CD4-positive, alpha-beta T cell treated with Interleukin-17A for 1 hour (primary cell): ENCODE data around the gene NOLC1.
A peak's percentile ranks its signal among the peaks of the same experiment; 100 is the strongest.

Source experiments
- DNase-seq: peaks from one replicate; pipeline ENCODE4 v3.0.0-alpha.2; 2020

The NOLC1 gene

DNA sequence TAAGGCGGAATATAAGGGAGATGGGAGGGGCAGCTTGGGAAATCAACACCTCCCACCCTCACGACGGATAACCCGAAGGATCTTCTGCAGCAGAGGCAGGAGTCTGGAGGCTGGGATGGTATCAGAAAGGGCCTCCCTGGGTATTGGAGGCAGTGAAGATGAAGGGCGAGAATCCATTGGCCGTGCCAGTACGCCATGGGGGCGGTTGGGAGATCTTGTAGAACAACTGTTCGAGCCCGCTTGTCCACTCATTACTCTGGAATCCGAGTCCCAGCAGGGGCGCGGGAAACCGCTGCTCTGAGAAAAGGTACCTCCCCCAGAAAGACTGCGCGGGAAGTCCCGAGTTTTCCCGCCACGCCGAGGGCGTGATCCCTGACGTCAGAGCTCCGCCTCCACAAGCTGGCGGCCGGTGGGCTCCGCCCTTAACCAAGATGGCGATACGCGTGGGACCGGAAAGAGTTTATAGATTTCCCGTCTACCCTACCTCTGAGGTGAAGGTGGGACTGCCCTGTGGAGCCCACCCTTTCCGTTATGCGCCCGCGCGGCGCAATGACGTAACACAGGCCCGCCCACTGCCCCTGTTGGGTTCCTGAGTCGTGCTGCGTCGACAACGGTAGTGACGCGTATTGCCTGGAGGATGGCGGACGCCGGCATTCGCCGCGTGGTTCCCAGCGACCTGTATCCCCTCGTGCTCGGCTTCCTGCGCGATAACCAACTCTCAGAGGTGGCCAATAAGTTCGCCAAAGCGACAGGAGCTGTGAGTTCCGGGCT is at the start of gene NOLC1:
Gene NOLC1, plus strand, starts transcription at position 616 of the 771 bp plus-strand sequence. Its CDS starts 22 bp downstream, at position 638.
- peak; percentile 100 for DNase-seq

DNA sequence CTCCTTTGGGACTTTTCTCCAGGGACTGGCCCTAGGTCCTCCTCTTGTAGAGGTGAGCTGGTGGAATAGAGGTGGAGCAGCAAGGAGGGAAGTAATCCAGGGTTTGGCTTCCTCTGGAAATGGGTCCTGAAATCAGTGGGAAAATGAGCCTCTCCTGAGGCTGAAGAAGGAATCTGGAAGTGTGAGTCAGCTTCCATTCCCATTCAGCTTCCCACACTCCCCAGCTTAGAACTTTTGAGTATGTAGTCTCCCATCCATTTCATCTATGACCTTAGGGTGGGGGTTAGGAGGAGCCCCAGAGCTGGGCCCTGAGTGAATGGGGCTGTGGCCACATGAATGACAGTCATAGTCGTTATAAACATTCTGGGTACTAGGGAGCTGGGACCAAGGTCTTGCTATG is 49.8 kb upstream of the NOLC1 start:
- DNase-seq, result no peak

GRCh38 chr10:102106998-102107397 is 45.2 kb upstream of the NOLC1 start:
- no peak for DNase-seq

DNA sequence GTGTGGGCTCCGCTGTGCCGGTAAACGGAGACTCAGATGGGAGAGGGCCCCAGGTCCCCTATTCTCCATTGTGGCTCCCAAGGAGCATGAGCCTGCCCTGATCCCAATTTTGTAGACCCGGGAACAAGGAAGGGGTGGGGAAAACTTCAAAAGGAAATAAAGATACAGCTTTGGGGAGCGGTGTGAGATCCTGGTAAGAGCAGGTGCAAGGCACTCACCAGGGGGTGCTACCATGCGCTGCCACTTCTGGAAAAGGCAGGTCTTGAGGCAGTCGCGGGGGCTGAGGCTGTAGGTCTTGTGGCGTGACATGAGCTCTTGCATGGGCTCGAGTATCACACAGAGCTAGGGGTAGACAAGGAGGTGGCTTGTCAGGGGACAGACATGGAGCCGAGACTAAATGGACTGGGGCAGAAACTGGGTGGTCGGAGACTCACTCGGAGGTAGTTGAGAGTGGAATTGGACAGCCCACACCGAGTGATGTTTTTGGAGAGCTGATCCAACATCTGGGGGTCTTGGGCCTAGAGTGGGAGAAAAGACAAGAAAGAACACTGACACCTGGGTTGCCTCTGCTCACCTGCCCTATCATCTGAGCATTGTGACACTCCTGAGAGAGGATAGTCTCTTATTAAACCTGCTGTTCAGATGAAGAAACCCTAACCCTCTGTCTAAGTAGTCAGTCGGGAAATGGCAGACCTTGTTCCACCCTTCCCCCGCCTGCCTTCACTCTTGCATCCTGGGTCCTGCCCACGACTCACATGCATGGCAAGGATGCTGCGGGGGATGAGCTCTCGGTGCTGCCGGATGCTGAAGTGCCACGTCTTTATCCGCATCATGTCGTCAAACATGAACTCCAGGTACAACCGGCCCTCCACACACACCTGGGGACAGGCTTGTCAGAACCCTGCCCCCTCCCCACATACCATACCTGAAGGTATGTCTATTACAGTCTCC is 42.7 kb upstream of the NOLC1 start:
- DNase-seq, result no peak

GRCh38 chr10:102111276-102111675 is 40.9 kb upstream of the NOLC1 start:
- no peak for DNase-seq

DNA sequence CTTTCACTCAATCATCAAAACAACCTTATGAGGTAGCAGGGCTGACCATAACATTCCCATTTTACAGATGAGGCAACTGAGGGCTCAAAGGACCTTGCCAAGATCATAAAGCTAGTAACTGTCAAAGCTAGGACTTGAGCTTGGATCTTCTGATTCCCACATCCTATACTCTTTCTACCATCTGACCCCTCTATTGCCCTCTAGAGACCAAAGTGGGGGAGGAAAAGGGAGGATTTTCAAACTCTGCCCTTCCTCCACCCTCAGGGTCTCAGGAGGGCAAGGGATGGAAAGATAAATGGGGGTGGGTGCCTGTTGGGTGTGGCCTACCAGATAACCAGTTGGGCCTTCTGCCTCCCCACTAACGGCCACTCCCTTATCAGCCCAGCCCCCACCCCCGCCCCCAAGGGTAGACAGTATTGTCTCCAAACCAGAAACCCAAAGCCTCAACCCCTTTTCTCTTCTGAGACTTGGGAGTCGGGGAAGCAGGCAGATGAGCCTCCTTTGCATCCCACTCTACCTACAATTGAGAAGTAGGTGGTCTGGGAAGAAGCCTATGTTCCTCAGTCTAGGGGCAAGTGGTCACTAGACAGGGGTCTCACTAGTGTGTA is 39.9 kb upstream of the NOLC1 start:
- DNase-seq, result no peak

- no peak for DNase-seq
These were observed 38.8 kb upstream of the NOLC1 start for GRCh38 chr10:102113261-102113955.

- no peak for DNase-seq
These were observed 38.0 kb upstream of the NOLC1 start for GRCh38 chr10:102113956-102114857.

GRCh38 chr10:102114861-102115618 is 37.1 kb upstream of the NOLC1 start:
- DNase-seq, result peak; percentile 80

- DNase-seq, result peak; percentile 32
These were observed 36.4 kb upstream of the NOLC1 start for GRCh38 chr10:102115775-102116174.

- DNase-seq, result no peak
These were observed 35.5 kb upstream of the NOLC1 start for GRCh38 chr10:102116656-102117055.

- peak; percentile 68 for DNase-seq
These were observed 34.6 kb upstream of the NOLC1 start for GRCh38 chr10:102117391-102118159.

- DNase-seq, result no peak
These were observed 33.3 kb upstream of the NOLC1 start for GRCh38 chr10:102118867-102119266.

GRCh38 chr10:102119417-102120141 is 32.6 kb upstream of the NOLC1 start:
- peak; percentile 76 for DNase-seq

- peak; percentile 81 for DNase-seq
These were observed 31.8 kb upstream of the NOLC1 start, which contains the start of gene LDB1 for GRCh38 chr10:102120142-102120990. TSS of gene LDB1 (minus strand) at chr10:102120368. CDS start at chr10:102120110, 258 bp downstream.

DNA sequence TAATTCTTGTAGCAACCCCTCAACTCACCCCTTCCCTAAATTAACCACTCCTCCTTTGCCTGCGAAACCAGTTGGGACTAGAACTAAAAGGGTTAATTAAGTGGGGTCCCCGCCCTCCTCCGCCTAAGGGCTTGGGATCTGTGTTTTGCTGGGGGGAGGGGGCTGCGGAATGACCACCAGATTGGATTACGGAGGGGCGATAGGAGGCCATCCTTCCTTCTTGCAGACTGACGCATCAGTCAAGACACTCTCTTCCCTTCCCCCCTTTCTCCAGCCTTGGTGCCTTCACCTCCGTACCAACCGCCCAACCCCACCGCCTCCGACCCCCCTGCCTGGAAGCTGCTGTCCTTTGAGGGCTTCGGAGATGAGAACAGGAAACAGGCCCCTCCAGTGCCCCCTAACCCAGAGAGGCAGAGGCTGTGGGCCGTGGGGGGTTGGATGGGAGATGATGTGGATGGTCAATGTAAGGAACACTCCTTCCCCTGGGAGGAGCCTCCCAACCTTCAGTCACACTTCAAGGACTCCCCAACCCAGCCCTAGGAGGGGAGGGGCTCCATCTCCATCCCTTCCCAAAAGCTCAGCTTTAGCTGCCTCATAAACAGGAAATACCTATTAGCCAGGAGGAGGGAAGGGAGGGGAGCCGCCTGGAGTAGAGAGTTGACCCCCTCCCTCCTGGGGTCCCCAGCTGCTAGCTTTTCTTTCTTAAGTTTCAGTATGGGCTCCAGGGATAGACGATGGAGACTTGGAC is 31.0 kb upstream of the NOLC1 start:
- peak; percentile 36 for DNase-seq

- no peak for DNase-seq
These were observed 30.3 kb upstream of the NOLC1 start for GRCh38 chr10:102121739-102122372.
